Colonic mucosa (tissue), 4 donors: Measurements from ENCODE around the gene STAC3. TPM values are rescaled to one million over a fixed set of nuclear protein-coding genes. Genes with fewer than 3 reads are reported as not detected.

Experiments used
- DNase-seq: peaks from one replicate; pipeline ENCODE4 v3.0.0-alpha.2; 2020
- H3K27ac ChIP-seq: fragments of 200-600 bp; one replicate; pipeline ENCODE4 v1.8.0; 2021
- H3K27me3 ChIP-seq: fragments of 200-600 bp; one replicate; pipeline ENCODE4 v1.8.0; 2021
- H3K36me3 ChIP-seq: fragments of 200-600 bp; one replicate; pipeline ENCODE4 v1.8.0; 2021
- H3K4me1 ChIP-seq: fragments of 200-600 bp; one replicate; pipeline ENCODE4 v1.8.0; 2021; ENCODE audit warnings: mild to moderate bottlenecking
- H3K4me3 ChIP-seq: fragments of 200-600 bp; one replicate; pipeline ENCODE4 v1.8.0; 2021
- H3K9ac ChIP-seq, 2 donors: one replicate each; pipeline ENCODE4 v1.7.0; 2013; ENCODE audit warnings: control low read depth in 2 of 2, low read depth in 2 of 2, low read length in 2 of 2
- H3K9me3 ChIP-seq: fragments of 200-600 bp; one replicate; pipeline ENCODE4 v1.8.0; 2021
- intact Hi-C: fragments of 100-400 bp; cut with DNase I; formaldehyde crosslinking; loops from one replicate; pipeline ENCODE4 v1.14.1; 2022
- total RNA-seq, 2 donors: library from RNA; stranded (reverse); fragmentation: NEBNext Ultra II Directional in 1 of 2; extraction: Animal tissue kit (Norgen Biotek cat#: 25700) in 1 of 2; gene quantifications; one replicate each; pipeline ENCODE4 v1.2.1, GENCODE V29; 2021
- TF ChIP-seq, protein P1 (sequence below): fragments of 200-600 bp; IDR thresholded peaks from one replicate; pipeline ENCODE4 v1.8.0; 2022; ENCODE audit warnings: antibody characterized with exemption, mild to moderate bottlenecking
- donor health status: healthy.
- donor health status: DM: no; HTN: no; CAD: no.
- donor health status: DM: no; HTN: no; CAD: no.

The STAC3 gene
- total RNA-seq, 2 donors from 2014 or later, result 1.9 to 2.7 TPM

- H3K9ac ChIP-seq, result no peak overlapping the region
- no peak for DNase-seq
- H3K27me3 ChIP-seq, result peaks cover 61% of the 10 kb centered on the region
- H3K36me3 ChIP-seq, result no peaks in the 10 kb centered on the region
- no peak overlapping the region for H3K27ac ChIP-seq
- H3K4me1 ChIP-seq, result peaks cover 8% of the 10 kb centered on the region
- intact Hi-C loops, result no loop called here
- TF ChIP-seq, protein P1, sequence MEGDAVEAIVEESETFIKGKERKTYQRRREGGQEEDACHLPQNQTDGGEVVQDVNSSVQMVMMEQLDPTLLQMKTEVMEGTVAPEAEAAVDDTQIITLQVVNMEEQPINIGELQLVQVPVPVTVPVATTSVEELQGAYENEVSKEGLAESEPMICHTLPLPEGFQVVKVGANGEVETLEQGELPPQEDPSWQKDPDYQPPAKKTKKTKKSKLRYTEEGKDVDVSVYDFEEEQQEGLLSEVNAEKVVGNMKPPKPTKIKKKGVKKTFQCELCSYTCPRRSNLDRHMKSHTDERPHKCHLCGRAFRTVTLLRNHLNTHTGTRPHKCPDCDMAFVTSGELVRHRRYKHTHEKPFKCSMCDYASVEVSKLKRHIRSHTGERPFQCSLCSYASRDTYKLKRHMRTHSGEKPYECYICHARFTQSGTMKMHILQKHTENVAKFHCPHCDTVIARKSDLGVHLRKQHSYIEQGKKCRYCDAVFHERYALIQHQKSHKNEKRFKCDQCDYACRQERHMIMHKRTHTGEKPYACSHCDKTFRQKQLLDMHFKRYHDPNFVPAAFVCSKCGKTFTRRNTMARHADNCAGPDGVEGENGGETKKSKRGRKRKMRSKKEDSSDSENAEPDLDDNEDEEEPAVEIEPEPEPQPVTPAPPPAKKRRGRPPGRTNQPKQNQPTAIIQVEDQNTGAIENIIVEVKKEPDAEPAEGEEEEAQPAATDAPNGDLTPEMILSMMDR, result no peak
- no peaks in the 10 kb centered on the region for H3K9me3 ChIP-seq
- no peak overlapping the region for H3K4me3 ChIP-seq
These were observed 25.2 kb downstream of the STAC3 start for GRCh38 chr12:57225680-57226210.

GRCh38 chr12:57224973-57225679 is 25.9 kb downstream of the STAC3 start:
- no peaks in the 10 kb centered on the region for H3K36me3 ChIP-seq
- peaks cover 3% of the 10 kb centered on the region for H3K4me1 ChIP-seq
- TF ChIP-seq, protein P1, result peak; percentile 81
- intact Hi-C loops, result no loop called here
- peaks cover 66% of the 10 kb centered on the region for H3K27me3 ChIP-seq
- no peak overlapping the region for H3K9ac ChIP-seq
- H3K4me3 ChIP-seq, result no peak overlapping the region
- H3K27ac ChIP-seq, result no peak overlapping the region
- peak; percentile 67 for DNase-seq
- no peaks in the 10 kb centered on the region for H3K9me3 ChIP-seq

DNA sequence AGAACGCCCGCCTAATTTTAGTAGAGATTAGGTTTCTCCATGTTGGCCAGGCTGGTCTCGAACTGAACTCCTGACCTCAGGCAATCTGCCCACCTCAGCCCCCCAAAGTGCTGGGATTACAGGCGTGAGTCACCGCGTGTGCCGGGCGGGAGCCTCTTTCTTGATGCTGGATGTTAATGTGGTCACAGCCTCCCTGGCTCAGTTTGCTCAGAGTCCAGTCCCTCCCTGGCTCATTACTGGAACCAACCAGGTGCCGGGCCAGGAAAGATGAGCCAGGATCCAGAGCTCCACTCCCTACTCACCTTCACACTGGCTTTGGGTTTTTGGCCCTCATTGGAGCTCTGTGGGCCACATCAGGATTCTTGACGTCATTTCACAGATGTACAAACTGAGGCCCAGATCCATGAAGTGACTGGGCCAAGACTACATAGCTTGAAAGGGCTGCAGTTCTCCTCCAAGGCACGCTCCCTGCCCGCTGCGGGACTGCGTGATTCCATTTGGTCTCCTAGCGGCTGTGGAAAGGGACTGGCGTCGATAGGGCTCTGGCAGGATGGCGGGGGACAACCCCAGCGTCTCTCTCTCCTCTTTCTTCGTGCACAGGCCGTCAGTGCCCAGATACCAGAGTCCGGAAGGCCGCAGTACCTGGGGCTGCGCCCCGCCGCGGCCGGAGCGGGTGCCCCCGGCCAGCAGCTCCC is 26.6 kb downstream of the STAC3 start:
- Histone ChIP-seq H3K36me3 (no peaks in the 10 kb centered on the region), H3K27ac (no peak overlapping the region), H3K9ac (no peak overlapping the region), H3K27me3 (peaks cover 73% of the 10 kb centered on the region), H3K9me3 (no peaks in the 10 kb centered on the region), H3K4me3 (no peak overlapping the region), H3K4me1 (peaks cover 3% of the 10 kb centered on the region)
- TF ChIP-seq, protein P1, result no peak
- intact Hi-C loops, result no loop called here
- DNase-seq, result no peak

- TF ChIP-seq, protein P1, result no peak
- no peaks in the 10 kb centered on the region for H3K36me3 ChIP-seq
- H3K4me1 ChIP-seq, result peaks cover 3% of the 10 kb centered on the region
- H3K4me3 ChIP-seq, result no peak overlapping the region
- no peaks in the 10 kb centered on the region for H3K9me3 ChIP-seq
- no peak overlapping the region for H3K27ac ChIP-seq
- H3K9ac ChIP-seq, result no peak overlapping the region
- intact Hi-C loops, result no loop called here
- H3K27me3 ChIP-seq, result peaks cover 83% of the 10 kb centered on the region
- no peak for DNase-seq
These were observed 27.5 kb downstream of the STAC3 start for GRCh38 chr12:57223191-57224165.
